CD4-positive, alpha-beta T cell treated with Interleukin-2 at 100 ng/mL for 4 hours (primary cell): Measurements from ENCODE around the gene HMGN4.
A peak's percentile ranks its signal among the peaks of the same experiment; 100 is the strongest.

Experiments used
- DNase-seq: peaks from one replicate; pipeline ENCODE4 v3.0.0-alpha.2; 2020; ENCODE audit warnings: low spot score

HMGN4 gene

GRCh38 chr6:26552205-26552604 is 14.0 kb downstream of the HMGN4 start:
- DNase-seq: no peak

- DNase-seq: no peak
Measured at GRCh38 chr6:26552640-26553188, 14.5 kb downstream of the HMGN4 start.

GRCh38 chr6:26553264-26553634 is 15.1 kb downstream of the HMGN4 start:
- peak; percentile 86 for DNase-seq

GRCh38 chr6:26553635-26554446 is 15.7 kb downstream of the HMGN4 start:
- DNase-seq: peak; percentile 86

- DNase-seq: no peak
Measured at GRCh38 chr6:26554447-26554696, 16.2 kb downstream of the HMGN4 start.

GRCh38 chr6:26554697-26555504 is 16.7 kb downstream of the HMGN4 start:
- DNase-seq: peak; percentile 68

- no peak for DNase-seq
Measured at GRCh38 chr6:26555505-26556262, 17.5 kb downstream of the HMGN4 start.

- DNase-seq: no peak
Measured at GRCh38 chr6:26556263-26557070, 18.3 kb downstream of the HMGN4 start.

- no peak for DNase-seq
Measured at GRCh38 chr6:26561533-26562466, 23.6 kb downstream of the HMGN4 start.

GRCh38 chr6:26563488-26563887 is 25.3 kb downstream of the HMGN4 start:
- no peak for DNase-seq

GRCh38 chr6:26568601-26569432 is 30.7 kb downstream of the HMGN4 start:
- DNase-seq: peak; percentile 98

- DNase-seq: no peak
Measured at GRCh38 chr6:26569433-26569764, 31.2 kb downstream of the HMGN4 start.

- DNase-seq: no peak
Measured at GRCh38 chr6:26570027-26570809, 32.1 kb downstream of the HMGN4 start.

- peak; percentile 57 for DNase-seq
Measured at GRCh38 chr6:26571592-26572296, 33.6 kb downstream of the HMGN4 start.

GRCh38 chr6:26575494-26575939 is 37.4 kb downstream of the HMGN4 start:
- DNase-seq: no peak

- no peak for DNase-seq
Measured at GRCh38 chr6:26576407-26576843, 38.3 kb downstream of the HMGN4 start.

GRCh38 chr6:26576929-26577719 is 39.0 kb downstream of the HMGN4 start:
- peak; percentile 63 for DNase-seq
